DOHH2 (cell line): ENCODE results near the gene OR51L1.

Experiments used
- CTCF ChIP-seq: fragments of 200-600 bp; sonication (generic); IDR thresholded peaks from one replicate; pipeline ENCODE4 v1.5.1; 2014; ENCODE audit warnings: antibody characterized with exemption, mild to moderate bottlenecking, low read depth, low read length; ENCODE audit not compliant: poor library complexity, severe bottlenecking
- EZH2phosphoT487 ChIP-seq: fragments of 200-600 bp; sonication (generic); IDR thresholded peaks from 2 replicates; pipeline ENCODE4 v1.6.1; 2017; ENCODE audit warnings: borderline replicate concordance, mild to moderate bottlenecking, antibody characterized with exemption, low read length, moderate library complexity, mixed read lengths

- TF ChIP-seq CTCF (no peak), EZH2phosphoT487 (no peak)
These were observed 51.6 kb downstream of the OR51L1 start, which contains the start of gene OR52J3 for GRCh38 chr11:5046226-5046625.
